Stimulated activated CD4-positive, alpha-beta T cell treated with anti-CD3 and anti-CD28 coated beads, TNF-alpha, amount 100 ng/mL, for 4 hours (primary cell): ENCODE measurements around the gene TUT7.
A peak's percentile ranks its signal among the peaks of the same experiment; 100 is the strongest.
"Not testable (repeated sequence)": the region's sequence is repeated elsewhere in the genome, so short reads cannot be mapped to it uniquely, and the experiment has no call there.

Source experiments
- DNase-seq, 3 experiments: peaks; one replicate each; pipeline ENCODE4 v3.0.0-alpha.2; 2020; ENCODE audit warnings: low read depth in 3 of 3

Gene TUT7

GRCh38 chr9:86354011-86354817 lies at the start of gene TUT7:
Gene TUT7 (minus strand): TSS chr9:86354410. CDS start chr9:86353199, 1,211 bp downstream.
- peak; percentile 87 to 97 (median 87) for DNase-seq

- no peak for DNase-seq
These were observed 48.4 kb upstream of the TUT7 start for GRCh38 chr9:86402591-86402990.

DNA sequence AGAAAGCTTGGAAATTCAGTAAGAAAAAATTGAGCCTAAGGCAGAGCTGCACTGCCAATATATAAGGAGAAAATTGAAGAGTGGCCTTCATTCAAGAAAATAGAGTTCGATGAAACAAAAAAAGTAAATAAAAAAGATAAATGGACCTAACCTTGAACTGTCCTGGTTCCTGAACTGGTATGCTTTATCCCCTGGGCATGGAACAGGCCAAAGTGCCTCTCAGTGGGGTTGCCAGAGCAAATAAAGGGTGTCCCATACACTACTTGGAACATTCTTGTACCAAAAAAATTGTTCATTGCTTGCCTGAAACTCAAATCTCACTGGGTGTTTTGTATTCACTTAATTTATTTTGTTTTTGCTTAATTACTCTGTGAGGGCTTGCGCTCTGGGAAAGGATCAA lies 42.2 kb upstream of the TUT7 start:
- no peak for DNase-seq

DNA sequence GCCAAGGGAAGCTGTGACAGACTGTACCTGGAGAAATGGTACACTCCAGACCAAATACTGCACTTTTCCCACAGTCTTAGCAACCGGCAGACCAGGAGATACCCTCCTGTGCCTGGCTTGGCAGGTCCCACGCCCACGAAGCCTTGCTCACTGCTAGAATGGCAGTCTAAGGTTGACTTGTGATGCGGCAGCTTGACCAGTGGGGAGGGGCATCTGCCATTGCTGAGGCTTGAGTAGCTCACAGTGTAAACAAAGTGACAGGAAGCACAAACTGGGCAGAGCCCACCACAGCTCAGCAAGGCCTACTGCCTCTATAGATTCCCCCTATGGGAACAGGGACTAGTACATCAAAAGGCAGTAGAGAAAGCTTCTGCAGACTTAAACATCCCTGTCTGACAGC lies 36.0 kb upstream of the TUT7 start:
- not testable (repeated sequence) for DNase-seq

DNA sequence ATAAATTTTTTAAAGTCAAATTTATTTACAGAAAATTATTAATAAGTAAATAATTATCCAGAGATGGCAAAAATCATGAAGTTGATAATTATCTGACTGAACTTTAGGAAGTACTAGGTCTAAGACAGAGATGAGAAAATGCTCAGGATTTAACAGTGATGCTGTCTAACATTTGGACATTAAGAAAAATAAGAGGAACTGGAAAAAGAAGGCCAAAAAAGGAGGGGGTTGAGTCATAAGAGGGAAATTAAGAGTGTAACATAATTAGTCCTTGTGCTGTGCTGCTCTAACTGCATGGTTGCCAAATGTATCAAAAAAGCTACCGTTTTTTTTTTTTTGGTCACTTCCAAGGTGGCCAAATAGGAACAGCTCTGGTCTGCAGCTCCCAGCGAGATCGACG lies 35.4 kb upstream of the TUT7 start:
- DNase-seq: no peak

GRCh38 chr9:86387376-86387775 lies 33.2 kb upstream of the TUT7 start:
- no peak for DNase-seq

- not testable (repeated sequence) for DNase-seq
These were observed 28.8 kb upstream of the TUT7 start for GRCh38 chr9:86383000-86383399.

DNA sequence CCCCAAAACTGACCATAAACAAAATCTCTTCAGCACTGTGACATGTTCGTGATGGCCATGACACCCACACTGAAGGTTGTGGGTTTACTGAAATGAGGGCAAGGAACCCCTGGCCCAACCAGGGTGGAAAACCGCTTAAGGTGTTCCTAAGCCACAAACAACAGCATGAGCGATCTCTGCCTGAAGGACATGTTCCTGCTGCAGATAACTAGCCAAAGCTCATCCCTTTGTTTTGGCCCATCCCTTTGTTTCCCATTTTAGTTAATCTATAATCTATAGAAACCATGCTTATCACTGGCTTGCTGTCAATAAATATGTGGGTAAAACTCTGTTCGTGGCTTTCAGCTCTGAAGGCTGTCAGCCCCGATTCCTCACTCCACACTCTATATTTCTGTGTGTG lies 21.8 kb upstream of the TUT7 start:
- DNase-seq: no peak

DNA sequence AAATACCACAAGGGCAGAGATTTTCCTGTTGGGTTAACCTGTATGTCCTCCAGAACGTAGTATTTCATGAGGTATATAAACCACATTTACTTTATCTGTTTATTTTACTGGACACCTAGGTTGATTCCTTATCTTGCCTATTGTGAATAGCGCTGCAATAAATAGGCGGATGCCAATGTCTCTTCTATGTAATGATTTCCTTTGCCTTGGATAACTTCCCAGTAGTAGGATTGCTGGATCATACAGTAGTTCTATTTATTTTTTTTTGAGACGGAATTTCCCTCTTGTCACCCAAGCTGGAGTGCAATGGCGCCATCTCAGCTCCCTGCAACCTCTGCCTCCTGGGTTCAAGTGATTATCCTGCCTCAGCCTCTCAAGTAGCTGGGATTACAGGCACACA lies 15.6 kb upstream of the TUT7 start:
- no peak for DNase-seq

- DNase-seq: no peak
These were observed 14.8 kb upstream of the TUT7 start for GRCh38 chr9:86368871-86369521.

- no peak for DNase-seq
These were observed 7.0 kb upstream of the TUT7 start for GRCh38 chr9:86361176-86361575.

DNA sequence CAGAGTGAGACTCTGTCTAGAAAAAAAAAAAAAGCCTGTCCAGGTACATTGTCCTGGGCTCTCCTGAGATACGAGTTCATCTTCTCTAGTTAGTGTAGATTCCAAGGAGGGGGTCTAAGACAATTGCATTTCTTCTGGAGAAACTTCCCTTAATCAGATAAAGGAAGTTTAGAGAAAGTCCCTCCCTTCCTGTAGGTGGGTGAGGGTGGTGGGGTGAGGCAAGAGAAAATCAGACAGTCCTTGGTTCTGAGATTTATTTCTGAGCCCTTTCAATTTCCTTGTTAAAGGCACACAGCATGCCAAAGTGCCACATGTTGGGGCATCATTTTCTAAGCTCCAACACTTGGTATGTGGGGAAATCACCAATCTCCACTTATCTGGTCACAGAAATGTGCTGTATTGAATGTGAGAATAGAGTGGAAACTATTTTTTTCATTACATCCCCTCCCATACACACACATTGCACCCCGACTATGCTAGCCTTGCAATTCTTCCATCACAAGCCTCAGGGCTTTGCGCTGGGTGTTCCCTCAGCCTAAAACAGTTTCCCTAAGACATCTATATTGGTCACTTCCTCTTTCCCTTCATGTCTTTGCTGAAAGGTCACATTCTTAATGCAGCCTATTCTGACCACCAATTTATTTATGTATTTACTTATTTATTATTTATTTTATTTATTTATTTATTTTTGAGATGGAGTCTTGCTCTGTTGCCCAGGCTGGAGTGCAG lies 5.1 kb upstream of the TUT7 start:
- no peak for DNase-seq

DNA sequence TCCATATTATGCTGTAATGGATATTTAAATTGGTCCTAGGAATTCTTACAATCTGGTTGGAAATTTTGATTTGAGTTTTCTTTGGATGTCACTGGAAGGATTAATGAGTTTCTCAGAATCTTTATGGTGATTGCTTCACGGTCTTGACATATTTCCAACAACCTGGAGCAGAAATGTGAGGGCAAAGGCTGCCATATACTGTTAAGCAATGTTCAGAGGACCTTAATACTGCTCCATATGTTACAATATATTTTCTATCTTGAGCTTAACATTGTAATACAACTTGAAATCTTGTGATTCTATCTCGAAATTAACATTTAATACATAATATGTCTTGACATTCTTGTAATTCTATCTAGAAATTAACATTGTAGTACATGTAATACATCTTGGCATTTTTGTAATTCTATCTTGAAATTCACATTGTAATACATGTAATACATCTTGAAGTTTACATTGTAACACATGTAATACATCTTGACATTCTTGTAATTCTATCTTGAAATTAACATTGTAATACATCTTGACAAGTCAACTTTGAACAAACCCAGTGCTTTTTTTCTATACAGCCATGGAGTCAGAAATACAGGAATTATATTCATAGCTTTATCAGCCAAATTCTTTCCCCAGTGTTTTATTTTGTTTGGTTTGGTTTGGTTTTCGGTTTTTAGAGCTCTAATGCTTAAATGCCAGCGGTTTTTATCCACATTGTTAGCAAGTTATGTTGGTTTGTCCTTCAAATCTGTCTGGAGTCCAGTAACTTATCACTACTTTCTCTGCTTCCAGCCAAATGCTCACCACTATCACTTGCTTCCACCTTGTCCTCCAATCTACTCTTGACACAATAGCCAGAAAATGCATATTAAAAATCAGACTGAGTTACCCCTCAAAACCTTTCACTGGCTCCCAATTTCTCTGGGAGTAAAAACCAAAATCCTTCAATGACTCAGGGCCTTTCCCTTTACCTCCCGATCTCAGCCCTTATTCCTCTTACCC lies 3.0 kb upstream of the TUT7 start:
- no peak for DNase-seq

GRCh38 chr9:86355814-86356213 lies 1.6 kb upstream of the TUT7 start:
- DNase-seq: no peak

DNA sequence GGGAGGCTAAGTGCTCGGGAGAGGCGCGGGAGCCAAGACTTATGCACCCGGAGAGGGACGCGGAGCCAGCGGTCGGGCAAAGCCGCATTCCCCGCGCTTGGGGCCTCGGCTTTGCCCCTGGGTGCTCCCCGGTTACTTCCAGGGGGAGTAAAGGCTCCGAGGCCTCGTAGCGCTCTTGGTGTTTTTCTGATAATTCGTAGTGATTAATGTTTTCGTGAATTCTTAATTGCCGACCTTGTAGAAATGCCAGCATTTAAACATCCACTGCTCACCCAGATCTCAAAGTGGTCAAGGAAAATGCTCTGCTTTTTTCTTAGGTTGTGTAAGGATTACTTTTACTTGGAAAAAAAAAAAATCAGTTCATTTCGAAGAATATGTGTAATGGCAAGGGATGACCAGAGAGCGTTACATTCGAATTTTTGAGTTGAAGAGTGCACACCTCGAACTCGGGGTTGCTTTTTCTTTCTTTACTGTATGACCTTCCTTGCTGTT lies 654 bp upstream of the TUT7 start:
- no peak for DNase-seq

GRCh38 chr9:86353655-86354010 lies 577 bp downstream of the TUT7 start:
- no peak for DNase-seq

- no peak for DNase-seq
These were observed 1.7 kb downstream of the TUT7 start for GRCh38 chr9:86352440-86353077.

DNA sequence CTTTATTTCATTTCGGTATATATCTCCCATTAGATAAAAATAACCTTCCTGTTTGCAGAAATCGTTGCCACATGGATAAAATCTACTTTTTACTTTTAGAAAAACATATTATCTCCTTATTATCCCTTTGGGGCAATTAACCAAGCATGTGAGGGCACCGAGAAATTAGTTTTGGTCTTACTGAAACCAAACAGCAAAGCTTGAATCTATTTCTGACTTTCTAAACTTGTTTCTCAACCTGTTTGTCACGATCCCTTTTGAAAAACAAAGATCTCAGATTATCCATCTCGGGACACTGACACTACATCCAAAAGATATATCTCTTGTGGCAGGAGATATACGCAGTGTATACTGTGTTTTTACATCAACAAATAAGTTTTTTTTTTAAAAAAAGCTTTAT lies 2.3 kb downstream of the TUT7 start:
- no peak for DNase-seq

- DNase-seq: no peak
These were observed 4.0 kb downstream of the TUT7 start for GRCh38 chr9:86350006-86350760.

DNA sequence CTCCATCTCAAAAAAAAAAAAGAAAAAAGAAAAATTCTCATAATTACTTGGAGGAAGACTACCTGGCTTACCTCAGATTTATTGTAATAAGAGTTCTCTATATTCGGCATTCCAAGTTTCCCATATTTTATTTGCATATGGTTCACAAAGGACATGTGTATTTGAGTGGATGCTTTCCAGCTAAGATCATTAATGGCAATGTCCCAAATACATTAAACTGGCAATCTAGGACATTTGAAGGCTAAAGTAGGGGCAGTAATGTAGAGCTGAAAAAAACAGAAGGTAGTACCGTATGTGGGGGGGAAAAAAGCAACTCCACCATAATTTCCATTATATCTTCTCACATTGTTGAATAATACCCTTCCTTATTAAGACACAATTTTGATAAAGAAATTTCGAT lies 4.9 kb downstream of the TUT7 start:
- no peak for DNase-seq
